BJ (cell line): ENCODE measurements around the gene PRSS33. TPM values are rescaled to one million over a fixed set of nuclear protein-coding genes. Genes with fewer than 3 reads are reported as not detected.

ENCODE experiments used
- CTCF ChIA-PET: fragments of 350-600 bp; formaldehyde crosslinking; extraction: SDS; loops from one replicate; lab custom pipeline; 2021; ENCODE audit warnings: antibody characterized with exemption, inconsistent platforms; lab: Yijun Ruan, JAX
- POLR2A ChIA-PET: fragments of 300-600 bp; sonication (Branson Sonifier 250); formaldehyde crosslinking; extraction: SDS; loops from one replicate; lab custom pipeline; 2021; ENCODE audit warnings: antibody characterized with exemption; lab: Charles Lee
- DNase-seq: peaks from one replicate; pipeline ENCODE4 v3.0.0-alpha.2; 2011; ENCODE audit warnings: low read depth
- H3K27me3 ChIP-seq: 2 replicates; pipeline ENCODE4 v1.6.0; 2011; ENCODE audit warnings: low read length; ENCODE audit not compliant: control insufficient read depth, insufficient read depth
- H3K36me3 ChIP-seq: 2 replicates; pipeline ENCODE4 v1.5.1; 2011; ENCODE audit warnings: low read length; ENCODE audit not compliant: control insufficient read depth, insufficient read depth
- H3K4me3 ChIP-seq: 2 replicates; pipeline ENCODE4 v1.5.1; 2011; ENCODE audit warnings: low read depth, mild to moderate bottlenecking, control low read depth, low read length
- polyA plus RNA-seq: library from polyadenylated mRNA; depleted of rRNA; stranded (reverse); fragments of >200 nt; gene quantifications from 2 replicates; pipeline ENCODE4 v1.2.3, GENCODE V29; 2011
- TF ChIP-seq, protein P1 (sequence below): IDR thresholded peaks from 2 replicates; pipeline ENCODE4 v1.5.1; 2011; ENCODE audit warnings: low read depth, mild to moderate bottlenecking, control low read depth, inconsistent platforms, low read length, moderate library complexity; ENCODE audit not compliant: insufficient read depth

The PRSS33 gene
- polyA plus RNA-seq, 1 experiment = not detected

DNA sequence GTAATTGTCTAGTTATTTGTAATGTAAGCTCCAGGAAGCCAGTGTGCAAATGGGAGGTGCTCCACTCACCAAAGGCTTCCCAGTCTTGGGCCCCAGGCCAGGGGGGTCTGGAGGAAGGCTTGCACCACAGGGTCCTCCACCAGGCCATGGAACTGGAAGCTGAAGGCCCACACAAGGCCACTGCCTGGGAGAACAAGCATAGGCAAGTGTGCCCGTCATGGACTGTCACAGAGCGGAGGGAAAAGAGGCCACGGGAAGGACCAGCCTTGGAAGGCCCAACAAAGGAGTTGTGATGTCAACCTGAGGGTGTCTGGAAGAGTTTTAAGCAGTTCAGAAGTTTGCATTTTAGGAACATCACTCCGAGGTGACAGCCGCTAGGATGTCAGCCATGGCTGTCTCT, 37.9 kb downstream of the PRSS33 start:
- H3K4me3 ChIP-seq = no peak overlapping the region
- TF ChIP-seq, protein P1, sequence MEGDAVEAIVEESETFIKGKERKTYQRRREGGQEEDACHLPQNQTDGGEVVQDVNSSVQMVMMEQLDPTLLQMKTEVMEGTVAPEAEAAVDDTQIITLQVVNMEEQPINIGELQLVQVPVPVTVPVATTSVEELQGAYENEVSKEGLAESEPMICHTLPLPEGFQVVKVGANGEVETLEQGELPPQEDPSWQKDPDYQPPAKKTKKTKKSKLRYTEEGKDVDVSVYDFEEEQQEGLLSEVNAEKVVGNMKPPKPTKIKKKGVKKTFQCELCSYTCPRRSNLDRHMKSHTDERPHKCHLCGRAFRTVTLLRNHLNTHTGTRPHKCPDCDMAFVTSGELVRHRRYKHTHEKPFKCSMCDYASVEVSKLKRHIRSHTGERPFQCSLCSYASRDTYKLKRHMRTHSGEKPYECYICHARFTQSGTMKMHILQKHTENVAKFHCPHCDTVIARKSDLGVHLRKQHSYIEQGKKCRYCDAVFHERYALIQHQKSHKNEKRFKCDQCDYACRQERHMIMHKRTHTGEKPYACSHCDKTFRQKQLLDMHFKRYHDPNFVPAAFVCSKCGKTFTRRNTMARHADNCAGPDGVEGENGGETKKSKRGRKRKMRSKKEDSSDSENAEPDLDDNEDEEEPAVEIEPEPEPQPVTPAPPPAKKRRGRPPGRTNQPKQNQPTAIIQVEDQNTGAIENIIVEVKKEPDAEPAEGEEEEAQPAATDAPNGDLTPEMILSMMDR = no peak
- H3K27me3 ChIP-seq = no peaks in the 10 kb centered on the region
- DNase-seq = no peak
- POLR2A ChIA-PET = no interaction called here
- CTCF ChIA-PET = no interaction called here
- no peaks in the 10 kb centered on the region for H3K36me3 ChIP-seq

DNA sequence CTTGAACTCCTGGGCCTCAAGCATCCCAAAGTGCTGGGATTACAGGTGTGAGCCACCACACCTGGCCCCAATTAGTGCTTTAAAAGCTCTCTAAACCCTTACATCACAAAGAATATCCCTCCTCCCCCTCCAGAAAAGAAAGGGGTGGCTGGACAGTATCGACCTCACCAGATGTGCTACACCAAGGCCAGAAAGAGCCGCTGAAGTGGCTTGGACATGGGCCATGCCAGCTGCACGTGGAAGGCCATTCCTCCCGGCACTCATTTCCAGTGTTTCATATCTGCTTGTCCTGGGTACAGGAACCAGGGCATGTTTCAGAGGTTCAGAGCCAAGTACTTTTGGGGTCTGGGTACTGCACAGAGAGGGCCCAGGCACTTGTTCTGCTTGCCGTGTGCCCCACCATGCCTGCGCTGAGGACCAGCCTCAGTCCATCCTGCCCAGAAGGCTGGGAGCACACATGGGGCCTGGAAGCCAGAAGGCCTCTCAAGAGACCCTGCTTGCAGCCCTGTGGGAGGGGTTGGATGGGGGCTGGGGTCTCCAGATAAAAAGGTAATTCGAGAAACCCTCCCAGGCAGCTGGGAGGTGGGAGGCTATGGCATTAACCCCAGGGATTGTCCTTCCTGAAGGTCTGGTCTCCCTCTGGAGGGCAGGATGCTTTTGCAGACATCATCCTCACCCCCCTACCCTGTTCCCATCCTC, 38.5 kb downstream of the PRSS33 start:
- TF ChIP-seq, protein P1 = no peak
- Histone ChIP-seq H3K27me3 (no peaks in the 10 kb centered on the region), H3K4me3 (no peak overlapping the region), H3K36me3 (no peaks in the 10 kb centered on the region)
- POLR2A ChIA-PET = interaction anchor here (0.7 kb wide), 1 partner anchor 20 kb away, joined by 6 read pairs; no protein-coding TSS in a partner anchor
- CTCF ChIA-PET = no interaction called here
- no peak for DNase-seq

GRCh38 chr16:2745961-2746360, 41.4 kb downstream of the PRSS33 start:
- POLR2A ChIA-PET = no interaction called here
- no peak for DNase-seq
- no peaks in the 10 kb centered on the region for H3K27me3 ChIP-seq
- H3K4me3 ChIP-seq = no peak overlapping the region
- TF ChIP-seq, protein P1 = no peak
- CTCF ChIA-PET = interaction anchor here (1.2 to 1.6 kb wide), 3 partner anchors 9 to 122 kb away, joined by 3 to 4 read pairs (median 3); no protein-coding TSS in a partner anchor
- H3K36me3 ChIP-seq = no peaks in the 10 kb centered on the region

DNA sequence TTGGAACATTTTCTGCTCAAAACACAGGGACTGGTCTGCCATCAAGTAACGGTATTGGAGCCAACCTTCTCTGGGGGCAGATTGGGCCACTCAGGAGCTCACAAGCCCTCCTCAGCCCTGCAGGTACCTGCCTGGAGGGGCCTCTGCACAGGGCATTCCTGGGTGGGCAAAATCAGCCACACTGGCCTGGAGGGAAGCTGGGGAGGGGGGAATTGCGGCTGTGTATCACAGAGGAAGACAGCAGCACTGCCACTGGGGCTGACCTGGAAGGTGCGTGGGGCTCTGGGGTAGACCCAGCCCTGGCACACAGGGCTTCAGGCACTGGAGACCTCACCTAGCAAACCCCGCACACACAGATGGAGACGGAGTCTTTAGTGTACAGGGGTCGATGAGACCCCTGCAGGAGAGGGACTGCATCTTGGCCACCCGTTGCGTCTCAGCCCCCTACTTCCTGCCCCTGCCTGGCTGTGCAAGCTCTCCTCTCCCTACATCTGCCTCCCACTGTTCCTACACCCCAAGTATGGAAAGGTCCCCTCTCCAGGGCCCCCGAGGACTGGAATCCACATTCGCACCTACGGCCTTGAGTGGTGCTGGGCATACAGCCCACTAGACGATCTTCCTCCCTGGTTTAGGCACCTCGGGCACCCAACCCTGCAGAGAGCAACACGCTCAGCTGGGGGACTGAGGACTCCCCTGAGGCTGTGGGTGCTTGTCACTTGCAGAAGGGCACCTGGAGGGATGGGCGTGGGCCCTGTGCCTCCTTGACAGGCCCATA, 42.1 kb downstream of the PRSS33 start:
- TF ChIP-seq, protein P1 = no peak
- ChIA-PET POLR2A (no interaction called here), CTCF (interaction anchor here (1.4 to 1.6 kb wide), 2 partner anchors 15 to 123 kb away, joined by 3 to 4 read pairs; no protein-coding TSS in a partner anchor)
- Histone ChIP-seq H3K27me3 (no peaks in the 10 kb centered on the region), H3K4me3 (no peak overlapping the region), H3K36me3 (no peaks in the 10 kb centered on the region)
- no peak for DNase-seq

DNA sequence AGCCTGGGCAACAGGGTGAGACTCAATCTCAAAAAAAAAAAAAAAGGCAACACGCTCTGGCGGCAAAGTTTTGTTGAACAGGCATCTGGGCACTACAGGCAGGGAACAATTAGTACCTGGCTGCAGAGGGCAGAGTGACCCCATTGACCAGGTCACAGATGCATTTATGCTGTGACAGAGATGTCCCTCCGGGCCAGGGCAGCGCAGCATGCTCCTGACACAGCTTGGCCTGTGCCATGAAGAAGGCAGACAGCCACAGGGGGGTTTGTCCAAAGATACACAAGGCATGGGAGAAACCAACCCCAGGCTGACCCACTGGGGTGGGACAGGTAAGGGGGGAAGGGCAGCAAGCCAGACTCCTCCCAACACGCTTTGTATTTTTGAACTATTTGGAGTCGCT, 42.6 kb downstream of the PRSS33 start:
- no peak overlapping the region for H3K4me3 ChIP-seq
- no peaks in the 10 kb centered on the region for H3K36me3 ChIP-seq
- TF ChIP-seq, protein P1 = no peak
- POLR2A ChIA-PET = no interaction called here
- no peak for DNase-seq
- CTCF ChIA-PET = interaction anchor here (1.6 kb wide), 1 partner anchor 14 kb away, joined by 4 read pairs; no protein-coding TSS in a partner anchor
- no peaks in the 10 kb centered on the region for H3K27me3 ChIP-seq
